HepG2 (cell line): Measurements from ENCODE around the gene CCNYL1. TPM values are rescaled to one million over a fixed set of nuclear protein-coding genes. Genes with fewer than 3 reads are reported as not detected.

Experiments
- ATAC-seq: fragments of 200-7000 bp; cut with Tn5 transposase; 3 replicates; pipeline ENCODE4 v1.9.1; 2020; ENCODE audit warnings: mild to moderate bottlenecking, moderate library complexity
- BruUV-seq: library from RNA; stranded (reverse); fragments of 400-500 nt; replicated peaks from 2 replicates; lab custom pipeline; 2021; lab: Mats Ljungman, UMichigan
- CTCF ChIA-PET: fragments of 300-600 bp; formaldehyde crosslinking; extraction: SDS; loops from one replicate; lab custom pipeline; 2021; ENCODE audit warnings: low total read pairs, inconsistent platforms, low intra/inter-chr PET ratio; lab: Yijun Ruan, JAX
- POLR2A ChIA-PET: fragments of 350-600 bp; sonication (Branson Sonifier 250); formaldehyde crosslinking; loops from one replicate; lab custom pipeline; 2020; ENCODE audit warnings: antibody characterized with exemption, inconsistent platforms; lab: Yijun Ruan, JAX
- DNase-seq: peaks from one replicate; pipeline ENCODE4 v3.0.0-alpha.2; 2015; ENCODE audit warnings: low spot score
- FAIRE-seq: peaks from 3 replicates; lab custom pipeline; 2011; peaks lifted over from hg19 to GRCh38; lab: Jason Lieb, UNC
- H2AFZ ChIP-seq: one replicate; pipeline ENCODE4 v1.6.1; 2011; ENCODE audit warnings: low read length, inconsistent platforms
- H3K27ac ChIP-seq: fragments of 300-600 bp; 3 replicates; pipeline ENCODE4 v1.8.0; 2011; ENCODE audit warnings: mixed run types, mild to moderate bottlenecking, mixed read lengths, low read length, inconsistent platforms; ENCODE audit not compliant: insufficient read depth; ENCODE audit errors: extremely low read length
- H3K27me3 ChIP-seq, 2 experiments: fragments of 200-600 bp in 1 of 2; 2 replicates in 1 of 2; 3 replicates in 1 of 2; pipeline versions ENCODE4 v1.6.0 to v1.8.0; 2011; ENCODE audit warnings: low read length in 2 of 2, mild to moderate bottlenecking in 2 of 2, moderate library complexity in 2 of 2, inconsistent platforms in 1 of 2; ENCODE audit not compliant: insufficient read depth in 2 of 2, control insufficient read depth in 1 of 2
- H3K36me3 ChIP-seq, 2 experiments: fragments of 200-600 bp in 1 of 2; replicated peaks in 1 of 2; 2 replicates in 1 of 2; 3 replicates in 1 of 2; pipeline versions ENCODE4 v1.5.1 to v1.8.0; 2011; ENCODE audit warnings: low read length in 2 of 2, inconsistent platforms in 1 of 2; ENCODE audit not compliant: insufficient read depth in 2 of 2, control insufficient read depth in 1 of 2
- H3K4me1 ChIP-seq: 2 replicates; pipeline ENCODE4 v1.5.1; 2012; ENCODE audit warnings: low read length, inconsistent platforms; ENCODE audit not compliant: insufficient read depth
- H3K4me2 ChIP-seq: 2 replicates; pipeline ENCODE4 v1.6.0; 2011; ENCODE audit warnings: low read depth, low read length, inconsistent platforms
- H3K4me3 ChIP-seq, 3 experiments: fragments of 200-600 bp in 1 of 3; sonication (generic), shearing (Covaris generic) in 1 of 3; replicated peaks in 1 of 3; 2 replicates each; pipeline ENCODE4 v1.5.1; 2011 to 2016; ENCODE audit warnings: low read length in 3 of 3, inconsistent platforms in 2 of 3, low read depth in 2 of 3, mild to moderate bottlenecking in 2 of 3, control low read depth in 1 of 3, mixed read lengths in 1 of 3; ENCODE audit not compliant: insufficient read depth in 1 of 3
- H3K79me2 ChIP-seq: one replicate; pipeline ENCODE4 v1.6.1; 2011; ENCODE audit warnings: low read length, inconsistent platforms; ENCODE audit not compliant: insufficient read depth
- H3K9ac ChIP-seq: 2 replicates; pipeline ENCODE4 v1.6.0; 2011; ENCODE audit warnings: mild to moderate bottlenecking, low read depth, low read length, inconsistent platforms; ENCODE audit not compliant: insufficient read depth
- H3K9me3 ChIP-seq: 2 replicates; pipeline ENCODE4 v1.5.1; 2012; ENCODE audit warnings: mild to moderate bottlenecking, low read length
- H4K20me1 ChIP-seq: 2 replicates; pipeline ENCODE4 v1.6.0; 2011; ENCODE audit warnings: inconsistent platforms, mild to moderate bottlenecking, low read length, moderate library complexity; ENCODE audit not compliant: insufficient read depth
- FOXM1 ChIP-seq: sonication (generic); formaldehyde crosslinking; IDR thresholded peaks from 2 replicates; pipeline ENCODE4 v1.5.0; 2020; ENCODE audit warnings: missing genetic modification reagents
- FOXO1 ChIP-seq: sonication (generic); formaldehyde crosslinking; IDR thresholded peaks from 2 replicates; pipeline ENCODE4 v1.4.0; 2020; ENCODE audit warnings: missing genetic modification reagents
- GZF1 ChIP-seq: sonication (generic); formaldehyde crosslinking; IDR thresholded peaks from 2 replicates; pipeline ENCODE4 v1.5.1; 2020; ENCODE audit warnings: mild to moderate bottlenecking, missing genetic modification reagents
- IKZF4 ChIP-seq: sonication (generic); formaldehyde crosslinking; IDR thresholded peaks from 2 replicates; pipeline ENCODE4 v1.5.1; 2020; ENCODE audit warnings: borderline replicate concordance, mild to moderate bottlenecking, low read depth, missing genetic modification reagents; ENCODE audit errors: not compliant biosample characterization
- IRF2 ChIP-seq: IDR thresholded peaks from 2 replicates; pipeline ENCODE4 v1.6.1; 2018; ENCODE audit warnings: missing genetic modification reagents, missing compliant biosample characterization
- PHF20 ChIP-seq: sonication (generic); formaldehyde crosslinking; IDR thresholded peaks from 2 replicates; pipeline ENCODE4 v1.5.0; 2020; ENCODE audit warnings: mild to moderate bottlenecking, missing genetic modification reagents
- SMAD9 ChIP-seq: sonication (generic); formaldehyde crosslinking; IDR thresholded peaks from 2 replicates; pipeline ENCODE4 v1.5.1; 2020; ENCODE audit warnings: mild to moderate bottlenecking, missing genetic modification reagents
- SOX13 ChIP-seq, 3 experiments: fragments of 450-650 bp in 1 of 3; sonication (generic) in 1 of 3; formaldehyde crosslinking in 1 of 3; IDR thresholded peaks in 2 of 3; conservative IDR thresholded peaks in 1 of 3; 2 replicates each; pipeline versions ENCODE4 v1.5.0 to v1.6.1; 2016 to 2020; ENCODE audit warnings: antibody characterized with exemption in 1 of 3, mild to moderate bottlenecking in 1 of 3, missing compliant biosample characterization in 1 of 3, missing genetic modification reagents in 1 of 3, moderate library complexity in 1 of 3
- ZFAT ChIP-seq: sonication (generic); formaldehyde crosslinking; conservative IDR thresholded peaks from 2 replicates; pipeline ENCODE4 v1.8.1; 2023; ENCODE audit warnings: missing genetic modification reagents, inconsistent platforms
- ZIK1 ChIP-seq: sonication (generic); formaldehyde crosslinking; IDR thresholded peaks from 2 replicates; pipeline ENCODE4 v1.5.0; 2020; ENCODE audit warnings: mild to moderate bottlenecking, low read depth, missing genetic modification reagents, borderline replicate concordance
- ZNF17 ChIP-seq: sonication (generic); formaldehyde crosslinking; IDR thresholded peaks from 2 replicates; pipeline ENCODE4 v1.5.0; 2020; ENCODE audit warnings: mild to moderate bottlenecking, missing genetic modification reagents
- ZNF383 ChIP-seq: sonication (generic); formaldehyde crosslinking; IDR thresholded peaks from 2 replicates; pipeline ENCODE4 v1.4.0; 2020; ENCODE audit warnings: missing genetic modification reagents, mild to moderate bottlenecking, borderline replicate concordance
- WGBS: methylation state at CpG from one replicate; pipeline ENCODE4 v1.1.6; 2017; ENCODE audit warnings: low lambda C conversion rate; 5-methylcytosine and 5-hydroxymethylcytosine counted together
- in situ Hi-C: cut with HindIII; loops from 2 replicates; pipeline ENCODE4 v1.10.0; 2017; ENCODE audit warnings: low pct_unique_long_range_greater_than_20kb; ENCODE audit not compliant: extremely low pct_ligation_motif_present
- intact Hi-C: fragments of 100-400 bp; cut with micrococcal nuclease; formaldehyde crosslinking; loops from one replicate; pipeline ENCODE4 v1.10.0; 2022; ENCODE audit not compliant: unreplicated experiment
- polyA plus RNA-seq, 8 experiments: library from polyadenylated mRNA; depleted of rRNA in 3 of 8; stranded (reverse) in 7 of 8; unstranded in 1 of 8; fragments of >200 nt; fragmentation: Illumina TruSeq in 4 of 8; extraction: Trizol in 4 of 8; gene quantifications; 2 replicates each; pipeline versions ENCODE4 v1.2.1 to v1.2.3, GENCODE V29; 2011 to 2016; ENCODE audit warnings: low read depth in 4 of 8, missing spikeins in 1 of 8, mixed read lengths in 1 of 8; ENCODE audit not compliant: insufficient read depth in 1 of 8
- total RNA-seq, 5 experiments: library from RNA; depleted of rRNA; stranded (reverse); fragments of >200 nt; fragmentation: Illumina TruSeq; extraction: Trizol; gene quantifications; 2 replicates each; pipeline ENCODE4 v1.2.3, GENCODE V29; 2016; ENCODE audit warnings: low read depth in 1 of 5

Gene CCNYL1
- total and polyA plus RNA-seq, 2 of the 13 experiments (the other 11 are each of a cell fraction or from before 2014, with no cell fraction given) = 12.5 to 16.2 TPM

- intact Hi-C loops = no loop called here
- H3K4me1 ChIP-seq = peaks cover 16% of the 10 kb centered on the region
- H3K27ac ChIP-seq = no peak overlapping the region
- H3K9me3 ChIP-seq = no peaks in the 10 kb centered on the region
- BruUV-seq = no TSS peak
- no peak for FAIRE-seq
- H3K27me3 ChIP-seq = no peaks in the 10 kb centered on the region; a peak in 1 of 5 replicates
- H3K4me3 ChIP-seq = no peak overlapping the region
- no peaks in the 10 kb centered on the region for H3K79me2 ChIP-seq
- ChIA-PET POLR2A (no interaction called here), CTCF (no interaction called here)
- in situ Hi-C loops = no loop called here
- H4K20me1 ChIP-seq = no peaks in the 10 kb centered on the region
- H3K4me2 ChIP-seq = no peak overlapping the region
- H3K9ac ChIP-seq = no peak overlapping the region
- H3K36me3 ChIP-seq = no peaks in the 10 kb centered on the region
- 68% methylated on average over 2 of the region's 2 CpGs for WGBS
- no peak for DNase-seq
- no peak overlapping the region for H2AFZ ChIP-seq
- no peak for ATAC-seq
- TF ChIP-seq FOXM1 (CRISPR knock-in tag) = no peak
- no peak for TF ChIP-seq ZNF17 (CRISPR knock-in tag)
- TF ChIP-seq SMAD9 (CRISPR knock-in tag) = no peak
- no peak for TF ChIP-seq GZF1
- no peak for TF ChIP-seq IRF2
- TF ChIP-seq FOXO1 (CRISPR knock-in tag) = no peak
- no peak for TF ChIP-seq ZNF383 (CRISPR knock-in tag)
- no peak for TF ChIP-seq PHF20 (CRISPR knock-in tag)
- TF ChIP-seq ZIK1 (CRISPR knock-in tag) = no peak
- no peak for TF ChIP-seq ZFAT (CRISPR knock-in tag)
- no peak for TF ChIP-seq IKZF4 (CRISPR knock-in tag)
- no peak for TF ChIP-seq SOX13 (IDR thresholded peaks at IDR 0.05)
- no peak for TF ChIP-seq SOX13 (CRISPR knock-in tag; conservative IDR thresholded peaks at IDR 0.05 in 1 of 2, IDR thresholded peaks at IDR 0.05 in 1 of 2)
Observed at GRCh38 chr2:207662203-207662602, 49.2 kb upstream of the CCNYL1 start.
